ENCODE data around the gene INTS7.
A peak's percentile ranks its signal among the peaks of the same experiment; 100 is the strongest.

INTS7 gene

GRCh38 chr1:211948377-211948776, 87.0 kb downstream of the INTS7 start:
- DNase-seq, result no peak
- H3K27ac ChIP-seq, result no peak overlapping the region
- no peaks in the 10 kb centered on the region for H3K27me3 ChIP-seq (replicated peaks)
- in situ Hi-C loops (cut with HindIII; ENCODE audit: low pct_ligation_motif_present, low sequenced_read_pairs), result no loop called here
- TF ChIP-seq CTCF (IDR thresholded peaks at IDR 0.05; ENCODE audit: low read depth, low read length, missing control alignments), result no peak
- no peak overlapping the region for H3K4me3 ChIP-seq (ENCODE audit: low read depth, low read length)
- H3K36me3 ChIP-seq (replicated peaks), result peaks cover 5% of the 10 kb centered on the region

- peaks cover 5% of the 10 kb centered on the region for H3K36me3 ChIP-seq (replicated peaks)
- no peak overlapping the region for H3K27ac ChIP-seq
- no peak for DNase-seq
- in situ Hi-C loops (cut with HindIII; ENCODE audit: low pct_ligation_motif_present, low sequenced_read_pairs), result no loop called here
- H3K27me3 ChIP-seq (replicated peaks), result no peaks in the 10 kb centered on the region
- no peak for TF ChIP-seq CTCF (IDR thresholded peaks at IDR 0.05; ENCODE audit: low read depth, low read length, missing control alignments)
- H3K4me3 ChIP-seq (ENCODE audit: low read depth, low read length), result no peak overlapping the region
Observed at GRCh38 chr1:211947396-211948295, 87.7 kb downstream of the INTS7 start.

DNA sequence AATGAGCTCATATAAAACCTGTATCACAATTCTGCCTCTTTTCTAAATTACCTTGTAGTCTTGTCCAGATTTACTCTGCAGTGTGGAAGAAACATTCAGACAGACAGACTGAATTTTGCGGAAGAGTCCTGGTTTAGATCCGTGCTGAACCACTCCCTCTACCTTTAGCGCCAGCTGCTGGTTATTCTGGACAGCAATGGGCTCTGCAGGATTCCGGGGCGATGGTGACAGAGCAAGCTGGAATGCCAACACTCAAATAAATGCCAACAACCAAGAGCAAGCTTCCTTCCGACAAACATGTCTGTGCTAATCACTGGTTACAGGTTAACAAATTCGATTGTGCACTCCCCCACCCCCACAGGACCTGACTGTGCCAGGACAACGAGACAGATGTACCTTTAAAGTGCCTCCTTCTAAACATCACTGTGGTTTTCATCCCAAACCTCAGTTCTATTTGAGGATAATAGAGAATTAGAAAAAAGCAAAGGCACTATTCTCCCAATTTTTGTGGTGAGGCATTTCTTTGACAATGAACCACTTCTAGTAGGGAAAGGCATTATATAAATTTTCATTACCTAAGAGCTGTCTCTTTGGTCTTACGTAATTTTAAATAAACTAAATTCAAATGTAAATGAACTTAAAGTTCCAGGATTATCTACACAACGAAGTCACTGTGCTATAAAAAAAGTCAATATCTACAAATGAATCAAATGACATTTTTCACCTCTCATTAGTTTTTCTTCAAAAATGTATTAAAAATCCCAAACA, 90.4 kb downstream of the INTS7 start:
- Histone ChIP-seq H3K27ac (no peak overlapping the region), H3K27me3 (replicated peaks) (no peaks in the 10 kb centered on the region), H3K4me3 (ENCODE audit: low read depth, low read length) (no peak overlapping the region), H3K36me3 (replicated peaks) (peaks cover 3% of the 10 kb centered on the region)
- in situ Hi-C loops (cut with HindIII; ENCODE audit: low pct_ligation_motif_present, low sequenced_read_pairs), result no loop called here
- no peak for DNase-seq
- TF ChIP-seq CTCF (IDR thresholded peaks at IDR 0.05; ENCODE audit: low read depth, low read length, missing control alignments), result peak; percentile 69

GRCh38 chr1:211942583-211942982, 92.8 kb downstream of the INTS7 start:
- H3K4me3 ChIP-seq (ENCODE audit: low read depth, low read length), result no peak overlapping the region
- H3K36me3 ChIP-seq (replicated peaks), result no peaks in the 10 kb centered on the region
- DNase-seq, result no peak
- in situ Hi-C loops (cut with HindIII; ENCODE audit: low pct_ligation_motif_present, low sequenced_read_pairs), result no loop called here
- TF ChIP-seq CTCF (IDR thresholded peaks at IDR 0.05; ENCODE audit: low read depth, low read length, missing control alignments), result no peak
- H3K27ac ChIP-seq, result no peak overlapping the region
- H3K27me3 ChIP-seq (replicated peaks), result no peaks in the 10 kb centered on the region

GRCh38 chr1:211939876-211940468, 95.4 kb downstream of the INTS7 start:
- in situ Hi-C loops (cut with HindIII; ENCODE audit: low pct_ligation_motif_present, low sequenced_read_pairs), result no loop called here
- Histone ChIP-seq H3K4me3 (ENCODE audit: low read depth, low read length) (no peak overlapping the region), H3K27me3 (replicated peaks) (no peaks in the 10 kb centered on the region), H3K36me3 (replicated peaks) (no peaks in the 10 kb centered on the region), H3K27ac (no peak overlapping the region)
- no peak for TF ChIP-seq CTCF (IDR thresholded peaks at IDR 0.05; ENCODE audit: low read depth, low read length, missing control alignments)
- DNase-seq, result no peak
